GM23338 (cell line): ENCODE results near the gene TIAM1. TPM values are rescaled to one million over a fixed set of nuclear protein-coding genes. Genes with fewer than 3 reads are reported as not detected.

Experiments
- ATAC-seq: fragments of 200-7000 bp; cut with Tn5 transposase; 3 replicates; pipeline ENCODE4 v1.9.1; 2020
- DNase-seq: peaks from one replicate; pipeline ENCODE4 v3.0.0-alpha.2; 2015; ENCODE audit warnings: low spot score
- H2AFZ ChIP-seq: fragments of 200-600 bp; sonication (generic); 2 replicates; pipeline ENCODE4 v1.8.0; 2016; ENCODE audit warnings: antibody characterized with exemption, mild to moderate bottlenecking, moderate library complexity
- H3F3A ChIP-seq: fragments of 200-600 bp; sonication (generic); replicated peaks from 2 replicates; pipeline ENCODE4 v1.8.0; 2017; ENCODE audit warnings: antibody characterized with exemption, mixed run types, low read depth
- H3K27ac ChIP-seq: fragments of 200-600 bp; sonication (generic); 2 replicates; pipeline ENCODE4 v1.6.1; 2016; ENCODE audit warnings: low read depth
- H3K27me3 ChIP-seq: fragments of 200-600 bp; sonication (generic); 2 replicates; pipeline ENCODE4 v1.8.0; 2016; ENCODE audit warnings: mild to moderate bottlenecking, mixed run types, moderate library complexity; ENCODE audit not compliant: insufficient read depth
- H3K36me3 ChIP-seq: fragments of 200-600 bp; sonication (generic); 2 replicates; pipeline ENCODE4 v1.8.0; 2016; ENCODE audit warnings: mild to moderate bottlenecking; ENCODE audit not compliant: insufficient read depth
- H3K4me1 ChIP-seq: fragments of 200-600 bp; sonication (generic); 2 replicates; pipeline ENCODE4 v1.8.0; 2016; ENCODE audit warnings: mild to moderate bottlenecking, moderate library complexity; ENCODE audit not compliant: insufficient read depth
- H3K4me2 ChIP-seq: fragments of 200-600 bp; sonication (generic); 2 replicates; pipeline ENCODE4 v1.7.1; 2017; ENCODE audit warnings: mixed run types
- H3K4me3 ChIP-seq: fragments of 200-600 bp; sonication (generic); 2 replicates; pipeline ENCODE4 v1.6.1; 2016; ENCODE audit warnings: mixed run types
- H3K79me2 ChIP-seq: fragments of 200-600 bp; sonication (generic); replicated peaks from 2 replicates; pipeline ENCODE4 v1.8.0; 2017; ENCODE audit warnings: mild to moderate bottlenecking; ENCODE audit not compliant: insufficient read depth
- H3K9me2 ChIP-seq: fragments of 200-600 bp; sonication (generic); 2 replicates; pipeline ENCODE4 v1.8.0; 2017; ENCODE audit not compliant: insufficient read depth
- H4K20me1 ChIP-seq: fragments of 200-600 bp; sonication (generic); replicated peaks from 2 replicates; pipeline ENCODE4 v1.8.0; 2017; ENCODE audit warnings: mild to moderate bottlenecking; ENCODE audit not compliant: insufficient read depth
- H3K27ac Mint-ChIP-seq: 2 replicates; pipeline ENCODE4 v1.8.0; 2020; ENCODE audit warnings: inconsistent platforms, mild to moderate bottlenecking, moderate library complexity, mixed read lengths
- H3K27me3 Mint-ChIP-seq: 3 replicates; pipeline ENCODE4 v1.8.0; 2022; ENCODE audit warnings: low read depth, mild to moderate bottlenecking, moderate library complexity, mixed read lengths, inconsistent platforms; ENCODE audit not compliant: insufficient read depth, poor library complexity
- H3K36me3 Mint-ChIP-seq: 3 replicates; pipeline ENCODE4 v1.8.0; 2021; ENCODE audit warnings: low read depth, mild to moderate bottlenecking, inconsistent platforms, moderate library complexity, mixed read lengths
- H3K4me1 Mint-ChIP-seq: 3 replicates; pipeline ENCODE4 v1.8.0; 2020; ENCODE audit warnings: mild to moderate bottlenecking, inconsistent platforms, mixed read lengths
- H3K4me3 Mint-ChIP-seq: 3 replicates; pipeline ENCODE4 v1.8.0; 2021; ENCODE audit warnings: moderate library complexity, mild to moderate bottlenecking, inconsistent platforms, mixed read lengths
- H3K9me3 Mint-ChIP-seq: 3 replicates; pipeline ENCODE4 v1.8.0; 2020; ENCODE audit warnings: moderate library complexity, mild to moderate bottlenecking, inconsistent platforms, mixed read lengths
- ETS1 ChIP-seq: IDR thresholded peaks from 2 replicates; pipeline ENCODE4 v1.6.1; 2016; ENCODE audit warnings: antibody characterized with exemption
- NANOG ChIP-seq: IDR thresholded peaks from 2 replicates; pipeline ENCODE4 v1.6.1; 2016; ENCODE audit warnings: antibody characterized with exemption, borderline replicate concordance
- REST ChIP-seq: IDR thresholded peaks from one replicate; pipeline ENCODE4 v1.6.1; 2018; ENCODE audit warnings: antibody characterized with exemption; ENCODE audit not compliant: unreplicated experiment
- ZNF331 ChIP-seq: fragments of 250-450 bp; sonication (Bioruptor Pico); IDR thresholded peaks from 2 replicates; pipeline ENCODE4 v1.5.0; 2020; ENCODE audit warnings: low read depth, mild to moderate bottlenecking, moderate library complexity
- ZNF462 ChIP-seq: fragments of 250-450 bp; sonication (Bioruptor Pico); IDR thresholded peaks from 2 replicates; pipeline ENCODE4 v1.5.0; 2020; ENCODE audit warnings: mild to moderate bottlenecking, moderate library complexity
- polyA plus RNA-seq: library from polyadenylated mRNA; unstranded; fragments of >200 nt; fragmentation: Nextera tagmentation; extraction: Ambion mirVana; gene quantifications from 2 replicates; pipeline ENCODE4 v1.2.1, GENCODE V29; 2016
- total RNA-seq: library from RNA; depleted of rRNA; stranded (reverse); fragments of >200 nt; shearing (Covaris generic); gene quantifications from 2 replicates; pipeline ENCODE4 v1.2.3, GENCODE V29; 2014

Gene TIAM1
- total and polyA plus RNA-seq, 2 experiments from 2014 or later = 18.5 to 20.0 TPM

GRCh38 chr21:31119199-31119598, 224.9 kb downstream of the TIAM1 start (continued):
- no peak for TF ChIP-seq ZNF462 (CRISPR knock-in tag)
- TF ChIP-seq ZNF331 (CRISPR knock-in tag) = no peak
- TF ChIP-seq NANOG = no peak

GRCh38 chr21:31117128-31117916, 226.7 kb downstream of the TIAM1 start:
- peak overlapping the region; percentile 24; the same call in 1 of the 2 replicates for H3K27ac Mint-ChIP-seq
- no peak overlapping the region for H3K4me2 ChIP-seq
- H2AFZ ChIP-seq = no peak overlapping the region
- no peaks in the 10 kb centered on the region for H3K36me3 ChIP-seq
- H3K27ac ChIP-seq = no peak overlapping the region
- peaks cover 4% of the 10 kb centered on the region; the same call in 2 of the 3 replicates for H3K4me1 Mint-ChIP-seq
- no peak for TF ChIP-seq ETS1
- no peak for TF ChIP-seq REST
- H3K27me3 Mint-ChIP-seq = peaks cover 2% of the 10 kb centered on the region
- H3K36me3 Mint-ChIP-seq = no peaks in the 10 kb centered on the region
- H4K20me1 ChIP-seq = no peaks in the 10 kb centered on the region
- no peaks in the 10 kb centered on the region for H3F3A ChIP-seq
- H3K9me2 ChIP-seq = no peaks in the 10 kb centered on the region
- H3K27me3 ChIP-seq = no peaks in the 10 kb centered on the region
- H3K4me1 ChIP-seq = no peaks in the 10 kb centered on the region
- DNase-seq (no peak), ATAC-seq (no peak; the same call in 2 of the 3 replicates)
- no peak overlapping the region for H3K4me3 ChIP-seq
- H3K9me3 Mint-ChIP-seq = no peaks in the 10 kb centered on the region
- no peak overlapping the region for H3K4me3 Mint-ChIP-seq
- no peaks in the 10 kb centered on the region for H3K79me2 ChIP-seq
